HEK293 (cell line): ENCODE results near the gene KRT33A.

ENCODE experiments used
- CTCF ChIA-PET: fragments of 350-600 bp; formaldehyde crosslinking; extraction: SDS; loops from one replicate; lab custom pipeline; 2021; ENCODE audit warnings: antibody characterized with exemption; lab: Yijun Ruan, JAX
- POLR2A ChIA-PET: fragments of 300-600 bp; formaldehyde crosslinking; extraction: SDS; loops from one replicate; lab custom pipeline; 2020; ENCODE audit warnings: antibody characterized with exemption, inconsistent platforms; lab: Yijun Ruan, JAX
- H3K27ac ChIP-seq: fragments of 200-500 bp; sonication (Bioruptor generic); 2 replicates; pipeline ENCODE4 v1.5.1; 2014; ENCODE audit warnings: low read depth, low read length, control low read depth, inconsistent platforms; ENCODE audit errors: extremely low read depth
- H3K36me3 ChIP-seq, 2 experiments: fragments of 200-500 bp in 1 of 2; sonication (Bioruptor generic) in 1 of 2; 1 replicate in 1 of 2; 2 replicates in 1 of 2; pipeline ENCODE4 v1.5.1; 2014 to 2017; ENCODE audit warnings: inconsistent platforms in 2 of 2, low read length in 2 of 2; ENCODE audit not compliant: control insufficient read depth in 2 of 2, insufficient read depth in 1 of 2
- H3K4me1 ChIP-seq: fragments of 200-500 bp; sonication (Bioruptor generic); 2 replicates; pipeline ENCODE4 v1.5.1; 2014; ENCODE audit warnings: mild to moderate bottlenecking, low read length, inconsistent platforms; ENCODE audit not compliant: control insufficient read depth, insufficient read depth
- H3K4me3 ChIP-seq: 2 replicates; pipeline ENCODE4 v1.5.1; 2011; ENCODE audit warnings: low read depth, mild to moderate bottlenecking, control low read depth, low read length, moderate library complexity
- H3K9me3 ChIP-seq: fragments of 200-500 bp; sonication (Bioruptor generic); 2 replicates; pipeline ENCODE4 v1.5.1; 2014; ENCODE audit warnings: low read depth, low read length, inconsistent platforms; ENCODE audit not compliant: control insufficient read depth, insufficient read depth
- OSR2 ChIP-seq: fragments of 450-650 bp; formaldehyde crosslinking; IDR thresholded peaks from 2 replicates; pipeline ENCODE4 v1.5.1; 2016; ENCODE audit warnings: missing biosample characterization, missing genetic modification characterization
- PRDM2 ChIP-seq: fragments of 450-650 bp; formaldehyde crosslinking; IDR thresholded peaks from 2 replicates; pipeline ENCODE4 v1.5.1; 2016; ENCODE audit warnings: missing biosample characterization, missing genetic modification characterization, borderline replicate concordance
- SALL2 ChIP-seq: fragments of 450-650 bp; formaldehyde crosslinking; IDR thresholded peaks from 2 replicates; pipeline ENCODE4 v1.5.0; 2017; ENCODE audit warnings: missing biosample characterization, mild to moderate bottlenecking, missing genetic modification characterization, borderline replicate concordance
- ZBTB44 ChIP-seq: fragments of 450-650 bp; IDR thresholded peaks from 2 replicates; pipeline ENCODE4 v1.5.1; 2018; ENCODE audit warnings: missing biosample characterization, mild to moderate bottlenecking, missing genetic modification characterization
- ZFHX2 ChIP-seq: fragments of 450-650 bp; formaldehyde crosslinking; conservative IDR thresholded peaks from 2 replicates; pipeline ENCODE4 v1.5.1; 2016; ENCODE audit warnings: missing biosample characterization, missing genetic modification characterization
- ZNF146 ChIP-seq: fragments of 450-650 bp; formaldehyde crosslinking; IDR thresholded peaks from 2 replicates; pipeline ENCODE4 v1.5.1; 2016; ENCODE audit warnings: missing biosample characterization, missing genetic modification characterization
- ZNF202 ChIP-seq: fragments of 450-650 bp; formaldehyde crosslinking; IDR thresholded peaks from 2 replicates; pipeline ENCODE4 v1.5.1; 2016; ENCODE audit warnings: missing biosample characterization, missing genetic modification characterization, borderline replicate concordance
- ZNF274 ChIP-seq, 2 experiments: fragments of 200-500 bp in 1 of 2; fragments of 450-650 bp in 1 of 2; sonication (Bioruptor generic) in 1 of 2; formaldehyde crosslinking in 1 of 2; IDR thresholded peaks; 2 replicates each; pipeline versions ENCODE4 v1.5.1 to v1.6.1; 2014 to 2016; ENCODE audit warnings: borderline replicate concordance in 1 of 2, inconsistent platforms in 1 of 2, low read length in 1 of 2, missing biosample characterization in 1 of 2, missing genetic modification characterization in 1 of 2
- ZNF280C ChIP-seq: fragments of 450-650 bp; formaldehyde crosslinking; IDR thresholded peaks from 2 replicates; pipeline ENCODE4 v1.5.1; 2016; ENCODE audit warnings: missing biosample characterization, missing genetic modification characterization
- ZNF37A ChIP-seq: fragments of 450-650 bp; IDR thresholded peaks from 2 replicates; pipeline ENCODE4 v1.5.1; 2018; ENCODE audit warnings: missing biosample characterization, missing genetic modification characterization
- ZNF488 ChIP-seq: fragments of 450-650 bp; formaldehyde crosslinking; IDR thresholded peaks from 2 replicates; pipeline ENCODE4 v1.5.1; 2016; ENCODE audit warnings: missing biosample characterization, missing genetic modification characterization
- ZNF626 ChIP-seq: fragments of 450-650 bp; sonication (Bioruptor Pico); formaldehyde crosslinking; IDR thresholded peaks from 2 replicates; pipeline ENCODE4 v1.5.1; 2018; ENCODE audit warnings: missing biosample characterization, missing genetic modification characterization, inconsistent platforms
- ZNF791 ChIP-seq: fragments of 450-650 bp; formaldehyde crosslinking; IDR thresholded peaks from 2 replicates; pipeline ENCODE4 v1.5.1; 2016; ENCODE audit warnings: missing biosample characterization, missing genetic modification characterization
- ZXDB ChIP-seq: fragments of 450-650 bp; formaldehyde crosslinking; IDR thresholded peaks from 2 replicates; pipeline ENCODE4 v1.5.1; 2016; ENCODE audit warnings: missing biosample characterization, missing genetic modification characterization

Gene KRT33A

GRCh38 chr17:41339571-41340172, 11.0 kb downstream of the KRT33A start (continued):
- TF ChIP-seq ZNF791 (no peak), SALL2 (no peak), ZNF274 (IDR thresholded peaks at IDR 0.05; ENCODE audit: low read length) (no peak), ZNF274 (tag by site-specific recombination; IDR thresholded peaks at IDR 0.05; ENCODE audit: borderline replicate concordance) (no peak)

- no peaks in the 10 kb centered on the region for H3K9me3 ChIP-seq
- no peaks in the 10 kb centered on the region for H3K36me3 ChIP-seq
- POLR2A ChIA-PET = no interaction called here
- TF ChIP-seq ZNF626 (tag by site-specific recombination) (no peak), ZXDB (tag by site-specific recombination) (no peak)
- TF ChIP-seq, all 188 proteins: peak for 0
- Histone ChIP-seq H3K4me3 (no peak overlapping the region), H3K27ac (no peak overlapping the region), H3K4me1 (no peaks in the 10 kb centered on the region)
- CTCF ChIA-PET = interaction anchor here (0.6 to 1.8 kb wide), 4 partner anchors 9 to 66 kb away, joined by 3 to 7 read pairs (median 4); no protein-coding TSS in a partner anchor
Measured at GRCh38 chr17:41338961-41339485, 11.6 kb downstream of the KRT33A start.

- Histone ChIP-seq H3K36me3 (no peaks in the 10 kb centered on the region), H3K9me3 (no peaks in the 10 kb centered on the region), H3K4me1 (no peaks in the 10 kb centered on the region), H3K27ac (no peak overlapping the region), H3K4me3 (no peak overlapping the region)
- ChIA-PET POLR2A (no interaction called here), CTCF (interaction anchor here (0.6 to 1.9 kb wide), 3 partner anchors 10 to 331 kb away, joined by 3 to 10 read pairs (median 4); no protein-coding TSS in a partner anchor)
- TF ChIP-seq PRDM2 = no peak
- no peak for TF ChIP-seq ZBTB44 (tag by site-specific recombination)
- no peak for TF ChIP-seq ZNF37A (tag by site-specific recombination)
- TF ChIP-seq ZNF146 = no peak
- no peak for TF ChIP-seq ZNF202 (tag by site-specific recombination)
- no peak for TF ChIP-seq ZNF488 (tag by site-specific recombination)
- no peak for TF ChIP-seq ZFHX2 (tag by site-specific recombination)
- TF ChIP-seq OSR2 (tag by site-specific recombination) = no peak
- no peak for TF ChIP-seq ZNF280C (tag by site-specific recombination)
Measured at GRCh38 chr17:41335747-41336146, 14.9 kb downstream of the KRT33A start.
